Endothelial cell of umbilical vein (primary cell): ENCODE measurements around the gene ARHGEF11. TPM values are rescaled to one million over a fixed set of nuclear protein-coding genes. Genes with fewer than 3 reads are reported as not detected.

Experiments
- BruUV-seq: library from RNA; stranded (reverse); fragments of 400-500 nt; replicated peaks from 2 replicates; lab custom pipeline; 2021; lab: Mats Ljungman, UMichigan
- CTCF ChIA-PET: fragments of 300-600, 350-600 bp; sonication (Branson Sonifier 250); formaldehyde crosslinking; loops from one replicate; lab custom pipeline; 2021; ENCODE audit warnings: antibody characterized with exemption, inconsistent platforms; lab: Charles Lee
- POLR2A ChIA-PET: fragments of 300-600, 350-600 bp; sonication (Branson Sonifier 250); formaldehyde crosslinking; loops from one replicate; lab custom pipeline; 2021; ENCODE audit warnings: antibody characterized with exemption, inconsistent platforms; lab: Charles Lee
- DNase-seq: peaks from one replicate; pipeline ENCODE4 v3.0.0-alpha.2; 2011; ENCODE audit warnings: low read depth, low spot score
- FAIRE-seq: peaks from 2 replicates; lab custom pipeline; 2011; peaks lifted over from hg19 to GRCh38; lab: Jason Lieb, UNC
- H2AFZ ChIP-seq: 2 replicates; pipeline ENCODE4 v1.6.0; 2012; ENCODE audit warnings: low read depth, low read length, control low read depth, inconsistent platforms
- H3K27ac ChIP-seq: 2 replicates; pipeline ENCODE4 v1.5.1; 2011; ENCODE audit warnings: low read depth, mild to moderate bottlenecking, control low read depth, low read length, moderate library complexity; ENCODE audit not compliant: insufficient read depth
- H3K27me3 ChIP-seq, 2 experiments: 2 replicates each; pipeline versions ENCODE4 v1.6.0 to v1.6.1; 2011; ENCODE audit warnings: low read length in 2 of 2, mixed read lengths in 1 of 2; ENCODE audit not compliant: control insufficient read depth in 2 of 2, insufficient read depth in 2 of 2
- H3K36me3 ChIP-seq, 2 experiments: 2 replicates in 1 of 2; 3 replicates in 1 of 2; pipeline ENCODE4 v1.5.1; 2011; ENCODE audit warnings: low read length in 2 of 2, mild to moderate bottlenecking in 1 of 2, moderate library complexity in 1 of 2; ENCODE audit not compliant: control insufficient read depth in 2 of 2, insufficient read depth in 2 of 2; ENCODE audit errors: extremely low read depth in 1 of 2
- H3K4me1 ChIP-seq: 3 replicates; pipeline ENCODE4 v1.5.1; 2011; ENCODE audit warnings: mild to moderate bottlenecking, low read length; ENCODE audit not compliant: control insufficient read depth, insufficient read depth; ENCODE audit errors: extremely low read depth
- H3K4me2 ChIP-seq: 2 replicates; pipeline ENCODE4 v1.6.1; 2011; ENCODE audit warnings: low read length, control low read depth, mixed read lengths; ENCODE audit not compliant: insufficient read depth
- H3K4me3 ChIP-seq, 3 experiments: fragments of 200-600 bp in 1 of 3; sonication (generic), shearing (Covaris generic) in 1 of 3; replicated peaks in 1 of 3; 2 replicates each; pipeline ENCODE4 v1.5.1; 2011 to 2016; ENCODE audit warnings: control low read depth in 3 of 3, low read length in 3 of 3, mild to moderate bottlenecking in 2 of 3, inconsistent platforms in 1 of 3, low read depth in 1 of 3, moderate library complexity in 1 of 3; ENCODE audit not compliant: insufficient read depth in 1 of 3
- H3K79me2 ChIP-seq: 2 replicates; pipeline ENCODE4 v1.6.0; 2012; ENCODE audit warnings: low read length, inconsistent platforms; ENCODE audit not compliant: control insufficient read depth, insufficient read depth
- H3K9ac ChIP-seq: replicated peaks from 2 replicates; pipeline ENCODE3; 2011; ENCODE audit warnings: low read length, control low read depth; ENCODE audit not compliant: insufficient read depth; ENCODE audit errors: extremely low read depth
- H3K9me1 ChIP-seq: replicated peaks from 3 replicates; pipeline ENCODE4 v1.6.0; 2011; ENCODE audit warnings: mild to moderate bottlenecking, low read length; ENCODE audit not compliant: control insufficient read depth, insufficient read depth; ENCODE audit errors: extremely low read depth
- H3K9me3 ChIP-seq: replicated peaks from 2 replicates; pipeline ENCODE4 v1.5.1; 2012; ENCODE audit warnings: low read length, inconsistent platforms; ENCODE audit not compliant: control insufficient read depth, insufficient read depth
- H4K20me1 ChIP-seq: replicated peaks from 2 replicates; pipeline ENCODE3; 2011; ENCODE audit warnings: mild to moderate bottlenecking, low read length; ENCODE audit not compliant: control insufficient read depth, insufficient read depth; ENCODE audit errors: extremely low read depth
- CTCF ChIP-seq, 2 donors: IDR thresholded peaks; 1 replicate in 1 of 2; 2 replicates in 1 of 2; pipeline ENCODE4 v1.5.1; 2011; ENCODE audit warnings: low read length in 2 of 2, mild to moderate bottlenecking in 2 of 2, moderate library complexity in 2 of 2, control low read depth in 1 of 2, inconsistent platforms in 1 of 2, low read depth in 1 of 2; ENCODE audit not compliant: insufficient read depth in 1 of 2; ENCODE audit errors: extremely low read depth in 1 of 2
- EZH2 ChIP-seq: IDR thresholded peaks from 2 replicates; pipeline ENCODE4 v1.6.1; 2012; ENCODE audit warnings: borderline replicate concordance, low read depth, mild to moderate bottlenecking, moderate library complexity, low read length, inconsistent platforms; ENCODE audit not compliant: severe bottlenecking
- FOS ChIP-seq: IDR thresholded peaks from 2 replicates; pipeline ENCODE4 v1.6.1; 2011; ENCODE audit warnings: mild to moderate bottlenecking, low read length, moderate library complexity, borderline replicate concordance; ENCODE audit not compliant: insufficient read depth
- GATA2 ChIP-seq: IDR thresholded peaks from 2 replicates; pipeline ENCODE4 v1.7.0; 2011; ENCODE audit warnings: low read depth, mild to moderate bottlenecking, moderate library complexity, mixed read lengths, low read length; ENCODE audit not compliant: insufficient read length, insufficient read depth
- MAX ChIP-seq: IDR thresholded peaks from 2 replicates; pipeline ENCODE4 v1.6.1; 2011; ENCODE audit not compliant: insufficient read depth, insufficient read length
- MYC ChIP-seq: IDR thresholded peaks from one replicate; pipeline ENCODE4 v1.6.1; 2011; ENCODE audit warnings: mild to moderate bottlenecking, low read depth, low read length
- POLR2A ChIP-seq: IDR thresholded peaks from 2 replicates; pipeline ENCODE4 v1.6.1; 2012; ENCODE audit warnings: low read depth, mild to moderate bottlenecking, control low read depth, low read length
- POLR2AphosphoS5 ChIP-seq: IDR thresholded peaks from 2 replicates; pipeline ENCODE4 v1.6.1; 2012; ENCODE audit warnings: low read depth, mild to moderate bottlenecking, control low read depth, low read length, moderate library complexity; ENCODE audit not compliant: insufficient read depth
- dilution Hi-C: fragments of 300-500 bp; cut with MboI; formaldehyde crosslinking; loops from one replicate; pipeline ENCODE4 v1.15.0; 2019; ENCODE audit warnings: low sequenced_read_pairs; ENCODE audit not compliant: extremely low pct_ligation_motif_present
- intact Hi-C: fragments of 100-400 bp; cut with micrococcal nuclease; formaldehyde crosslinking; loops from one replicate; pipeline ENCODE4 v1.10.0; 2022
- polyA plus RNA-seq, 4 experiments: library from polyadenylated mRNA; depleted of rRNA in 3 of 4; stranded (reverse) in 3 of 4; unstranded in 1 of 4; fragments of >200 nt; gene quantifications; 2 replicates each; pipeline versions ENCODE4 v1.2.1 to v1.2.3, GENCODE V29; 2011 to 2012; ENCODE audit warnings: missing spikeins in 1 of 4
- total RNA-seq: library from RNA; stranded (reverse); gene quantifications from 2 replicates; pipeline ENCODE4 v1.2.3, GENCODE V29; 2021

The ARHGEF11 gene
- total and polyA plus RNA-seq, 2 donors (not counting 3 experiments of a cell fraction or from before 2014, with no cell fraction given), result 18.2 to 28.0 TPM

GRCh38 chr1:157032303-157032702 lies 13.2 kb downstream of the ARHGEF11 start:
- intact Hi-C loops, result no loop called here
- H3K9me3 ChIP-seq, result no peaks in the 10 kb centered on the region
- H3K27me3 ChIP-seq, result no peaks in the 10 kb centered on the region

More at GRCh38 chr1:157032303-157032702, 13.2 kb downstream of the ARHGEF11 start:
- peaks cover 4% of the 10 kb centered on the region for H4K20me1 ChIP-seq
- no peak overlapping the region for H3K27ac ChIP-seq
- FAIRE-seq (no peak), DNase-seq (no peak)
- H3K79me2 ChIP-seq, result peaks cover 6% of the 10 kb centered on the region
- no peak overlapping the region for H2AFZ ChIP-seq
- no peaks in the 10 kb centered on the region for H3K9me1 ChIP-seq
- BruUV-seq, result no TSS peak
- H3K36me3 ChIP-seq, result no peaks in the 10 kb centered on the region
- ChIA-PET CTCF (interaction anchor here (1.0 to 1.2 kb wide), 2 partner anchors 8 to 58 kb away, joined by 3 to 5 read pairs; no protein-coding TSS in a partner anchor), POLR2A (no interaction called here)
- TF ChIP-seq POLR2AphosphoS5 (no peak), EZH2 (no peak), MYC (no peak), FOS (no peak), GATA2 (no peak), POLR2A (no peak), MAX (no peak), CTCF (IDR thresholded peaks at IDR 0.05; ENCODE audit: extremely low read depth in 1 of 2, insufficient read depth in 1 of 2, low read depth in 1 of 2, low read length in 2 of 2) (no peak)
- no peak overlapping the region for H3K4me2 ChIP-seq
- dilution Hi-C loops, result no loop called here
- H3K9ac ChIP-seq, result no peak overlapping the region
- no peak overlapping the region for H3K4me3 ChIP-seq
- no peaks in the 10 kb centered on the region for H3K4me1 ChIP-seq
